HepG2 (cell line): ENCODE results near the gene PPP1R9B. TPM values are rescaled to one million over a fixed set of nuclear protein-coding genes. Genes with fewer than 3 reads are reported as not detected.

Experiments used
- AGO1 ChIP-seq: fragments of 200-400 bp; formaldehyde crosslinking; IDR thresholded peaks from 2 replicates; pipeline ENCODE4 v1.6.1; 2017; ENCODE audit warnings: mild to moderate bottlenecking, low read depth, low read length, moderate library complexity; ENCODE audit not compliant: poor library complexity, severe bottlenecking
- CEBPB ChIP-seq: IDR thresholded peaks from 2 replicates; pipeline ENCODE4 v1.6.1; 2011; ENCODE audit warnings: low read depth, low read length, improper control_type of control experiment, borderline replicate concordance
- CREB3 ChIP-seq: sonication (generic); formaldehyde crosslinking; IDR thresholded peaks from 2 replicates; pipeline ENCODE4 v1.5.0; 2020; ENCODE audit warnings: missing genetic modification reagents
- ELF1 ChIP-seq: sonication (generic); formaldehyde crosslinking; IDR thresholded peaks from 2 replicates; pipeline ENCODE4 v1.4.0; 2020; ENCODE audit warnings: missing genetic modification reagents
- ELF3 ChIP-seq: IDR thresholded peaks from 2 replicates; pipeline ENCODE4 v1.6.1; 2016; ENCODE audit warnings: missing genetic modification reagents, missing compliant biosample characterization
- FOSL2 ChIP-seq: sonication (generic); formaldehyde crosslinking; IDR thresholded peaks from 2 replicates; pipeline ENCODE4 v1.4.0; 2020; ENCODE audit warnings: missing genetic modification reagents
- FOXM1 ChIP-seq: sonication (generic); formaldehyde crosslinking; IDR thresholded peaks from 2 replicates; pipeline ENCODE4 v1.5.0; 2020; ENCODE audit warnings: missing genetic modification reagents
- HIC2 ChIP-seq: sonication (generic); formaldehyde crosslinking; IDR thresholded peaks from 2 replicates; pipeline ENCODE4 v1.9.0; 2022; ENCODE audit warnings: low read depth, missing genetic modification reagents
- HNF4G ChIP-seq, 2 experiments: sonication (generic) in 1 of 2; formaldehyde crosslinking in 1 of 2; IDR thresholded peaks; 2 replicates each; pipeline versions ENCODE4 v1.4.0 to v1.6.1; 2011 to 2020; ENCODE audit warnings: borderline replicate concordance in 2 of 2, low read depth in 2 of 2, mild to moderate bottlenecking in 2 of 2, low read length in 1 of 2, missing genetic modification reagents in 1 of 2, moderate library complexity in 1 of 2
- HNRNPLL ChIP-seq: fragments of 200-400 bp; formaldehyde crosslinking; IDR thresholded peaks from 2 replicates; pipeline ENCODE4 v1.6.1; 2017; ENCODE audit warnings: mild to moderate bottlenecking, low read depth, low read length; ENCODE audit not compliant: poor library complexity, severe bottlenecking
- MXD1 ChIP-seq: sonication (generic); formaldehyde crosslinking; IDR thresholded peaks from 2 replicates; pipeline ENCODE4 v1.4.0; 2020; ENCODE audit warnings: mild to moderate bottlenecking, missing genetic modification reagents
- NCOA1 ChIP-seq: sonication (generic); formaldehyde crosslinking; IDR thresholded peaks from 2 replicates; pipeline ENCODE4 v1.9.0; 2021; ENCODE audit warnings: missing genetic modification reagents
- NFIC ChIP-seq: IDR thresholded peaks from 2 replicates; pipeline ENCODE4 v1.6.1; 2012; ENCODE audit warnings: mild to moderate bottlenecking, low read length, inconsistent platforms
- NFYB ChIP-seq: sonication (generic); formaldehyde crosslinking; IDR thresholded peaks from 2 replicates; pipeline ENCODE4 v1.4.0; 2020; ENCODE audit warnings: missing genetic modification reagents
- PHF20 ChIP-seq: sonication (generic); formaldehyde crosslinking; IDR thresholded peaks from 2 replicates; pipeline ENCODE4 v1.5.0; 2020; ENCODE audit warnings: mild to moderate bottlenecking, missing genetic modification reagents
- RFXANK ChIP-seq: IDR thresholded peaks from 2 replicates; pipeline ENCODE4 v1.6.1; 2016
- ZBTB39 ChIP-seq: sonication (generic); formaldehyde crosslinking; IDR thresholded peaks from 2 replicates; pipeline ENCODE4 v1.5.0; 2020; ENCODE audit warnings: missing genetic modification reagents
- ZNF10 ChIP-seq: sonication (generic); formaldehyde crosslinking; IDR thresholded peaks from 2 replicates; pipeline ENCODE4 v1.4.0; 2020; ENCODE audit warnings: mild to moderate bottlenecking, low read depth, missing genetic modification reagents, borderline replicate concordance
- ZNF180 ChIP-seq: sonication (generic); formaldehyde crosslinking; IDR thresholded peaks from 2 replicates; pipeline ENCODE4 v1.4.0; 2020; ENCODE audit warnings: low read depth, missing genetic modification reagents, borderline replicate concordance
- ZNF468 ChIP-seq: sonication (generic); formaldehyde crosslinking; IDR thresholded peaks from 2 replicates; pipeline ENCODE4 v1.8.0; 2022; ENCODE audit warnings: mild to moderate bottlenecking, moderate library complexity, missing genetic modification reagents
- ZNF546 ChIP-seq: sonication (generic); formaldehyde crosslinking; conservative IDR thresholded peaks from 2 replicates; pipeline ENCODE4 v1.8.1; 2023; ENCODE audit warnings: mild to moderate bottlenecking, missing genetic modification reagents
- ZNF557 ChIP-seq: sonication (generic); formaldehyde crosslinking; IDR thresholded peaks from 2 replicates; pipeline ENCODE4 v1.4.0; 2020; ENCODE audit warnings: missing genetic modification reagents
- ZNF740 ChIP-seq: sonication (generic); formaldehyde crosslinking; IDR thresholded peaks from 2 replicates; pipeline ENCODE4 v1.4.0; 2020; ENCODE audit warnings: missing genetic modification reagents
- ZNF782 ChIP-seq: sonication (generic); formaldehyde crosslinking; IDR thresholded peaks from 2 replicates; pipeline ENCODE4 v1.4.0; 2020; ENCODE audit warnings: missing genetic modification reagents, mild to moderate bottlenecking, borderline replicate concordance
- polyA plus RNA-seq, 8 experiments: library from polyadenylated mRNA; depleted of rRNA in 3 of 8; stranded (reverse) in 7 of 8; unstranded in 1 of 8; fragments of >200 nt; fragmentation: Illumina TruSeq in 4 of 8; extraction: Trizol in 4 of 8; gene quantifications; 2 replicates each; pipeline versions ENCODE4 v1.2.1 to v1.2.3, GENCODE V29; 2011 to 2016; ENCODE audit warnings: low read depth in 4 of 8, missing spikeins in 1 of 8, mixed read lengths in 1 of 8; ENCODE audit not compliant: insufficient read depth in 1 of 8
- total RNA-seq, 5 experiments: library from RNA; depleted of rRNA; stranded (reverse); fragments of >200 nt; fragmentation: Illumina TruSeq; extraction: Trizol; gene quantifications; 2 replicates each; pipeline ENCODE4 v1.2.3, GENCODE V29; 2016; ENCODE audit warnings: low read depth in 1 of 5

The PPP1R9B gene
- total and polyA plus RNA-seq, 2 of the 13 experiments (the other 11 are each of a cell fraction or from before 2014, with no cell fraction given): 9.4 to 15.8 TPM

GRCh38 chr17:50177983-50178834, 27.7 kb upstream of the PPP1R9B start (continued):
- TF ChIP-seq HIC2 (CRISPR knock-in tag) (peak; percentile 82), NCOA1 (peak; percentile 2; the same call in 1 of the 2 replicates), CEBPB (no peak), CREB3 (no peak), HNF4G (IDR thresholded peaks at IDR 0.05; ENCODE audit: borderline replicate concordance, low read depth, low read length) (no peak; the same call in 1 of the 2 replicates), HNF4G (CRISPR knock-in tag; IDR thresholded peaks at IDR 0.05; ENCODE audit: borderline replicate concordance, low read depth) (no peak), MXD1 (peak; percentile 66; the same call in 1 of the 2 replicates), NFIC (no peak), ZNF782 (no peak), ELF3 (CRISPR knock-in tag) (peak; percentile 41; the same call in 1 of the 2 replicates), ZNF740 (CRISPR knock-in tag) (0 out of 2 replicates have a peak, but pooled peaks have one; percentile 58), AGO1 (no peak), ZNF10 (no peak), ZNF180 (CRISPR knock-in tag) (no peak), PHF20 (peak; percentile 42; the same call in 1 of the 2 replicates), FOXM1 (no peak), HNRNPLL (no peak), ELF1 (CRISPR knock-in tag) (no peak), ZNF468 (CRISPR knock-in tag) (no peak), FOSL2 (CRISPR knock-in tag) (peak; percentile 62), ZNF557 (no peak), RFXANK (no peak), NFYB (CRISPR knock-in tag) (no peak), ZBTB39 (CRISPR knock-in tag) (no peak), ZNF546 (CRISPR knock-in tag) (no peak)
